ENCODE measurements around the gene KRTAP20-4.

DNA sequence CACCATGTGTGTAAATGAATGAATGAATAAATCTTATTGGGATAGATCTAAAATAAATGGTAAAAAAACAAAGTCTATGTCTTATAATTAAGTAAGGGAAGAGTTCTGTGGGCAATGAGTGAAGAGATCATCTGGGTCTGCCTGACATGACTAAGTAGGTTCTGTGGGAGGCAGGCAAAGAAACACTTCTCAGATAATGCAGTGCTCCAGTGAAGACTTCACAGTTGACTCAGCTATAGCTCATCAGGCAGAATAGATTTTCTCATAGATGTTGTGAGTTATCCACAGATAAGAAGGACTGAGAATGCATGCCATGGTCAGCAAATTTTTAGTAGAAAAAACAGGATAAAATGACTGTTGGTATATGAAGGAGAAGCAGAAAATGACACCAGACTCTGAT is 42.7 kb upstream of the KRTAP20-4 start:
- TF ChIP-seq, protein P1, sequence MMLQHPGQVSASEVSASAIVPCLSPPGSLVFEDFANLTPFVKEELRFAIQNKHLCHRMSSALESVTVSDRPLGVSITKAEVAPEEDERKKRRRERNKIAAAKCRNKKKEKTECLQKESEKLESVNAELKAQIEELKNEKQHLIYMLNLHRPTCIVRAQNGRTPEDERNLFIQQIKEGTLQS (IDR thresholded peaks at IDR 0.05) = no peak
- TF ChIP-seq, protein P2, sequence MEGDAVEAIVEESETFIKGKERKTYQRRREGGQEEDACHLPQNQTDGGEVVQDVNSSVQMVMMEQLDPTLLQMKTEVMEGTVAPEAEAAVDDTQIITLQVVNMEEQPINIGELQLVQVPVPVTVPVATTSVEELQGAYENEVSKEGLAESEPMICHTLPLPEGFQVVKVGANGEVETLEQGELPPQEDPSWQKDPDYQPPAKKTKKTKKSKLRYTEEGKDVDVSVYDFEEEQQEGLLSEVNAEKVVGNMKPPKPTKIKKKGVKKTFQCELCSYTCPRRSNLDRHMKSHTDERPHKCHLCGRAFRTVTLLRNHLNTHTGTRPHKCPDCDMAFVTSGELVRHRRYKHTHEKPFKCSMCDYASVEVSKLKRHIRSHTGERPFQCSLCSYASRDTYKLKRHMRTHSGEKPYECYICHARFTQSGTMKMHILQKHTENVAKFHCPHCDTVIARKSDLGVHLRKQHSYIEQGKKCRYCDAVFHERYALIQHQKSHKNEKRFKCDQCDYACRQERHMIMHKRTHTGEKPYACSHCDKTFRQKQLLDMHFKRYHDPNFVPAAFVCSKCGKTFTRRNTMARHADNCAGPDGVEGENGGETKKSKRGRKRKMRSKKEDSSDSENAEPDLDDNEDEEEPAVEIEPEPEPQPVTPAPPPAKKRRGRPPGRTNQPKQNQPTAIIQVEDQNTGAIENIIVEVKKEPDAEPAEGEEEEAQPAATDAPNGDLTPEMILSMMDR (IDR thresholded peaks at IDR 0.05; ENCODE audit: low read depth, low read length, missing input control) = no peak
- no peak for TF ChIP-seq SP1 (IDR thresholded peaks at IDR 0.05)
